HL-60/S4 treated with phorbol 12-myristate 13-acetate at 8.2 ng/mL for 4 days and 3 days (cell line): ENCODE measurements around the gene NOLC1.

Experiments used
- in situ Hi-C: fragments of 300-500 bp; cut with MboI; formaldehyde crosslinking; loops from 2 replicates; pipeline ENCODE4 v1.15.0; 2022; ENCODE audit warnings: low sequenced_read_pairs

The NOLC1 gene

GRCh38 chr10:102200751-102201640 is 48.8 kb downstream of the NOLC1 start:
- in situ Hi-C loops: no loop called here

GRCh38 chr10:102202386-102202785 is 50.2 kb downstream of the NOLC1 start:
- in situ Hi-C loops: no loop called here

GRCh38 chr10:102208311-102209035 is 56.3 kb downstream of the NOLC1 start:
- in situ Hi-C loops: no loop called here

- in situ Hi-C loops: no loop called here
Observed at GRCh38 chr10:102211615-102212299, 59.6 kb downstream of the NOLC1 start.
